Suprapubic skin (tissue), 3 donors: ENCODE results near the gene PRKN.

ENCODE experiments used
- CTCF ChIP-seq, 2 donors: fragments of 200-600 bp in 1 of 2; fragments of 450-650 bp in 1 of 2; sonication (generic) in 1 of 2; IDR thresholded peaks; one replicate each; pipeline ENCODE4 v1.5.1; 2016 to 2019; ENCODE audit warnings: antibody characterized with exemption in 2 of 2, mild to moderate bottlenecking in 1 of 2, moderate library complexity in 1 of 2
- EP300 ChIP-seq: sonication (generic); formaldehyde crosslinking; IDR thresholded peaks from one replicate; pipeline ENCODE4 v1.6.1; 2017; ENCODE audit warnings: antibody characterized with exemption
- POLR2A ChIP-seq, 2 donors: fragments of 450-650 bp; IDR thresholded peaks; one replicate each; pipeline ENCODE4 v1.6.1; 2017; ENCODE audit warnings: antibody characterized with exemption in 2 of 2, mild to moderate bottlenecking in 2 of 2, moderate library complexity in 2 of 2

- no peak for TF ChIP-seq CTCF (IDR thresholded peaks at IDR 0.05)
- TF ChIP-seq EP300: no peak
- no peak for TF ChIP-seq POLR2A (IDR thresholded peaks at IDR 0.05)
These were observed 526.4 kb downstream of the PRKN start for GRCh38 chr6:162200945-162201690.
